ENCODE measurements around the gene APOM.
A peak's percentile ranks its signal among the peaks of the same experiment; 100 is the strongest.

APOM gene

DNA sequence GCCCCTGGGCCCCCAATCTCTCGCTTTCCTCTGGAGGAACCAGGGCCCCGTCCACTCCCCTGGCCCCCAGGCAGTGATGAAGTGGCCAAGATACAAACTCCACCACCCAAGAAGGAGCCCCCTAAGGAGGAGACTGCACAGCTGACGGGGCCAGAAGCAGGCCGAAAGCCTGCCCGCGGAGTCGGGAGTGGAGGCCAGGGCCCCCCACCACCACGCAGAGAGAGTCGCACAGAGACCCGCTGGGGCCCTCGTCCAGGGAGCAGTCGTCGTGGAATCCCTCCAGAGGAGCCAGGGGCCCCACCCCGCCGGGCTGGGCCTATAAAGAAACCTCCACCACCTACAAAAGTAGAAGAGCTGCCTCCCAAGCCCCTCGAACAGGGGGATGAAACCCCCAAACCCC lies 24.5 kb upstream of the APOM start:
- no peak for DNase-seq (ENCODE audit: low read depth, low spot score)

DNA sequence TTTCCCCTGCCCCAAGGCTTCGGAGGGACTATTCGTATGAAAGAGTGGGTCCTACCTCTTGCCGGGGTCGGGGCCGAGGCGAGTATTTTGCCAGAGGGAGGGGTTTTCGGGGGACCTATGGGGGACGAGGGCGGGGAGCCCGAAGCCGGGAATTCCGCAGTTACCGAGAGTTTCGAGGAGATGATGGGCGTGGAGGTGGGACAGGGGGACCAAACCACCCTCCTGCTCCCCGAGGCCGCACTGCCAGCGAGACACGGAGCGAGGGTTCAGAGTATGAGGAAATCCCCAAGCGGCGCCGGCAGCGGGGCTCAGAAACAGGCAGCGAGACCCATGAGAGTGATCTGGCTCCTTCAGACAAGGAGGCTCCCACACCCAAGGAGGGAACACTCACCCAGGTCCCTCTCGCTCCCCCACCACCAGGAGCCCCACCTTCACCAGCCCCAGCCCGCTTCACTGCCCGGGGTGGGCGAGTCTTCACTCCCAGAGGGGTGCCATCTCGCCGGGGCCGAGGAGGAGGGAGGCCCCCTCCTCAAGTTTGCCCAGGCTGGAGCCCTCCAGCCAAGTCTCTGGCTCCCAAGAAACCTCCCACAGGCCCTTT lies 23.9 kb upstream of the APOM start:
- DNase-seq (ENCODE audit: low read depth, low spot score): no peak

DNA sequence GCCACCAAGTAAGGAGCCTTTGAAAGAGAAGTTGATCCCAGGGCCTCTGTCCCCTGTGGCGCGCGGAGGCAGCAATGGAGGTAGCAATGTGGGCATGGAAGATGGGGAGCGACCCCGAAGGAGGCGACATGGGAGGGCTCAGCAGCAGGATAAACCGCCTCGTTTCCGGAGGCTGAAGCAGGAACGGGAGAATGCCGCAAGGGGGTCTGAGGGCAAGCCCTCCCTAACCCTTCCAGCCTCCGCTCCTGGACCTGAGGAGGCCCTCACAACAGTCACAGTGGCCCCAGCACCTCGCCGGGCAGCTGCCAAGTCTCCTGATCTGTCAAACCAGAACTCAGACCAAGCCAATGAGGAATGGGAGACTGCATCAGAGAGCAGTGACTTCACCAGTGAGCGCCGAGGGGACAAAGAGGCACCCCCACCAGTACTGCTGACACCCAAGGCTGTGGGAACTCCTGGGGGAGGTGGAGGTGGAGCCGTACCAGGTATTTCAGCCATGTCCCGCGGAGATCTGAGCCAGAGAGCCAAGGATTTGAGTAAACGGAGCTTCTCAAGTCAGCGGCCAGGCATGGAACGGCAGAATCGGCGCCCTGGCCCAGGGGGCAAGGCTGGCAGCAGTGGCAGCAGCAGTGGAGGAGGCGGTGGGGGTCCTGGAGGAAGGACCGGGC lies 23.3 kb upstream of the APOM start:
- no peak for DNase-seq (ENCODE audit: low read depth, low spot score)

DNA sequence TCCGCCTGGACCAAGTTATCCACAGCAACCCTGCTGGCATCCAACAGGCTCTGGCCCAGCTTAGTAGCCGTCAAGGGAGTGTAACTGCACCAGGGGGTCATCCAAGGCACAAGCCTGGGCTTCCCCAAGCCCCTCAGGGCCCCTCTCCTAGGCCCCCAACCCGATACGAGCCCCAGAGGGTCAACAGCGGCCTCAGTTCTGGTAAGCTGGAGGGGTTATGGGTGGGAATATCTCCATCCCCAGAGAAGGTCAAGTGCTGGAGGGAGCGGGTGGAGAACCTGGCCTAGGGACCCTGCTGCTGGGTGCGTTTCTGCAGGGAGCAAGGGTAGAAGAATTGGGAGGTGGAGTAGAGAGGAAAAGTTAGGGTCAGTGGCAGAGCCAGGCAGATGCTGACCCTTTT lies 22.2 kb upstream of the APOM start:
- DNase-seq (ENCODE audit: low read depth, low spot score): no peak

DNA sequence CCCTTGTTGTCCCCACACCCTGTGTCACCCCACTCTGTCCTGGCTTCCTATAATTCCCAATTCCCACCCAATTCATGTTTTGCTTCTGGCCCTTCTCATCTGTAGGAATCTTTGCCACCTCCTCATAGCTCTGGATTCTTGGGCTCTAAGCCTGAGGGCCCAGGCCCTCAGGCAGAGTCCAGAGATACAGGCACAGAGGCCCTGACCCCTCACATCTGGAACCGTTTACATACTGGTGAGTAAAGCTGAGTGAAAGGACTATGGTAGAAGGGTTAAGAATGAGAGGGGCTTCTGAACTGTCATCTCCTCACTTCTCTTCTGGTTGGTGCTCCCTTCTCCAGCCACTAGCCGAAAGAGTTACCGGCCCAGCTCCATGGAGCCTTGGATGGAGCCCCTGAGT lies 21.6 kb upstream of the APOM start:
- DNase-seq (ENCODE audit: low read depth, low spot score): no peak

DNA sequence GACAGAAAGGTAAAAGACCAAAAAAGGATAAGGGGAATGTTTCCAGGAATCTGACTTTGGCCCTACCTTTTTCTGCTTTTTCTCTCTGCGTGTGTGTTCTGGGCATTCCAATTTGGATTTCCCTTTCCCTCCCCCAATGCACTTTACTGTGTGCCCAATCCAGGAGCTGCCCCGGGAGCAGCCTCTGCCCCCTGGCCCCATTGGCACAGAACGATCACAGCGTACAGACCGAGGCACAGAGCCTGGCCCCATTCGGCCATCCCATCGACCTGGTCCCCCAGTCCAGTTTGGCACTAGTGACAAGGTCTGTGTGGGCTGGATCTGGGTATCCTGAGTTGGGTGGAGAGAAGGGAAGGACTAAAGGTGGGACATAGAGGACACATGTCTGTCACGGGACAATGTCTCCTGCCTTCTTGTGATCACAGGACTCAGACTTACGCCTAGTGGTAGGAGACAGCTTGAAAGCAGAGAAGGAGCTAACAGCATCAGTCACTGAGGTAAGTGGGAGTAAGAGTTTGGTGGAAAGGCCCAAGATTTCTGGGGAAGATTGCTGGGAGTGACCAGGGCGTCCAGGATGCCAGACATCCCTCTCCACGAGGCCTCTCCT lies 20.6 kb upstream of the APOM start:
- no peak for DNase-seq (ENCODE audit: low read depth, low spot score)

DNA sequence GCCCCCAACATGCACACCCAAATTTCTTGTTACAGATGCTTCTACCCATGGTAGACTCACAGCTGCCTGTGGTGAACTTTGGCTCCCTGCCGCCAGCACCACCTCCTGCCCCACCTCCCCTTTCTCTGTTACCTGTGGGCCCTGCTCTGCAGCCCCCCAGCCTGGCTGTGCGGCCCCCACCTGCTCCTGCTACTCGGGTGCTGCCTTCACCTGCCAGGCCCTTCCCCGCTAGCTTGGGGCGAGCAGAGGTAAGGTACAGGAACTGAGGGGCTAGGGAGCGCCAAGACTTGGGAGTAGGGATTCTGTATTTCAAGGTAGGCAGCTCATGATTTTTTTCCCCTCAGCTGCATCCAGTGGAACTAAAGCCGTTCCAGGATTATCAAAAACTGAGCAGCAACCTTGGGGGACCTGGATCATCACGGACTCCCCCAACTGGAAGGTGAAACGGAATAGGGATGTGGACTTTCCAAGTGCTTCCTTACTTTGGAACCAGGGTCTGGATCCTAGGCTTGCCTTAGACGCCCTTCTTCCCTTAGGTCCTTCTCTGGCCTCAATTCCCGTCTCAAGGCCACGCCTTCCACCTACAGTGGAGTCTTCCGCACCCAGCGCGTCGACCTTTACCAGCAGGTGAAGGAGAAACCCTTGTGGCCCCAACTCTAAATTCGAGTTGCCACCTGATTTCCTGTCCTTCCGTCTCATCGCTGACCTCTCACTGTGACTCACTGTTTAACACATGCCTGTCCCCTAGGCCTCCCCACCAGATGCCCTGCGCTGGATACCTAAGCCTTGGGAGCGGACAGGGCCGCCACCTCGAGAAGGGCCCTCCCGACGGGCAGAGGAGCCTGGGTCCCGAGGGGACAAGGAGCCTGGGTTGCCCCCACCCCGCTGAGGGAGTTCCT lies 18.7 kb upstream of the APOM start:
- DNase-seq (ENCODE audit: low read depth, low spot score): no peak

DNA sequence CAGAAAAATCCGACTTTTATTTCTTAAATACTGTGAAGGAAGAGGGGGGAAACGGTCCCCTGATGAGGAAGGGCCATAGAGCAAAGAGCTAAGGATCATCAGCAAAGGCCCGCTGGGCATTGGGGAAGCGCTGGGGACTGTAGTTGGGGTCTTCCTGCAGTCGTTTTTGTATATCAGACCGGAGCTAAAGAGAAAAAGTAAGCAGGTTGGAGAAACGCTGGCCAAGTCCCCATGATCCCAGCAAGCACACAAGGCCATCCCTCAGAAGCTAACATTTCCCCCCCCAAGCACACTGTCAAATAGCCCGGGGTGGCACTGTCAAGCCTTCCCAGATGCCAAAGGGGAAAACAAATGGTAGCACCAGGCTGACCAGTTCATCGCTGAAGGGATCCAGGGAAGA lies 16.7 kb upstream of the APOM start:
- no peak for DNase-seq (ENCODE audit: low read depth, low spot score)

DNA sequence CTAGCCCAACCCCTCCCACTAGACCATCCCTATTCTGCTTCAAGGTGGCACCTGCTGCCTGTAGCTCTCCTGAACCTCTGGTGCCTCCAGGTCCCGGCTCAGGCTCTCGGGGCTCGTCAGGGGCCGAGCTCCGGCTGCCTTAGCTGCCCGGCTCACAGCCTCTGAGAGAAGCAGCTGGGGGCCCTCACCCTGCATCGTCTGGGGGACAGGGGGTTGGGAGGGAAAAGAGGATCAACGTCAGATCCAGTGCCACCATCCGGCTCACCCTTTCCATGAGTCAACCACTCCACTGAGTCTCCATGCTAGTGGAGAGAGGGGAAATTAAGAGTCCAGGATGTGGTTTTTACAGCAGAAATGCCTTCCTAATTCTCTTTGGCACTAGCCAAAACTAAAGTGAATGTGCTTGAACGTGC lies 16.2 kb upstream of the APOM start:
- DNase-seq (ENCODE audit: low read depth, low spot score): no peak

DNA sequence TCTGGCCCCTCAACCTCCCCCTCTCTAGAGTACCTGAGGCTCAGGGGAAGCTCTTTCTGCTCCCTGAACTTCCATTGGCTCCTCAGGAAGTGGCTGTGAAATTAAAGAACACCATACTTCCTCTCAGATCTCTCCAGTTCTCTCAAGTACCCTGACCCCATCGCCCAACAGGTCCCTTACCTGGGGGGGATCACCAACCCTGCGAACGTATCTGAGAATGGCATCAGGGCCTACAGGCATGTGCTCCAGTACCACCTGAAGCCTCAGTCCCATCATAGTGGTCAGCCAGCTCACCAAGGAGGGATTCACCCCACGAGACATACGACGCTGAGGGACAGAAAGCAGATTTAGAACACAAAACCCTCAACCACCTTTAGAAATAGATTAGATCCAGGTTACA lies 15.1 kb upstream of the APOM start:
- DNase-seq (ENCODE audit: low read depth, low spot score): no peak

DNA sequence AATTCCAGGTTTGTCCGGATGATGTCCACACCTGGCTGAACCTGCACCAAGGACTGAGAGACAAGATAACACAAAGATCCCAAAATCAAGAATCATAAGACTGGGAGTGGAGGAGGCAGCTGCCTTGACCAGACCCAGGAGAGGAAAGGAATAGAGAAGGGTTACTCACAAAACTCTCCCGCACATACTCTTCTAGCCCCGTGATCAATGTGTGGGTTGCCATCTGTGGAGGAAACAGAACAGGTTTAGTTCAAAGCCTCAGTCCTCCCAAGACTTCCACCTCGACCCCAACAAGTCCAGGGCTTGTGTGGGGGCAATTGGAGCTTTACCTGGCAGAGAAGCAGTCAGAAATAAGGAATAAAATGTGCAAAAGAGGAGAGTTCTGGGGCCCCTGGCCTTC lies 14.3 kb upstream of the APOM start:
- DNase-seq (ENCODE audit: low read depth, low spot score): no peak

DNA sequence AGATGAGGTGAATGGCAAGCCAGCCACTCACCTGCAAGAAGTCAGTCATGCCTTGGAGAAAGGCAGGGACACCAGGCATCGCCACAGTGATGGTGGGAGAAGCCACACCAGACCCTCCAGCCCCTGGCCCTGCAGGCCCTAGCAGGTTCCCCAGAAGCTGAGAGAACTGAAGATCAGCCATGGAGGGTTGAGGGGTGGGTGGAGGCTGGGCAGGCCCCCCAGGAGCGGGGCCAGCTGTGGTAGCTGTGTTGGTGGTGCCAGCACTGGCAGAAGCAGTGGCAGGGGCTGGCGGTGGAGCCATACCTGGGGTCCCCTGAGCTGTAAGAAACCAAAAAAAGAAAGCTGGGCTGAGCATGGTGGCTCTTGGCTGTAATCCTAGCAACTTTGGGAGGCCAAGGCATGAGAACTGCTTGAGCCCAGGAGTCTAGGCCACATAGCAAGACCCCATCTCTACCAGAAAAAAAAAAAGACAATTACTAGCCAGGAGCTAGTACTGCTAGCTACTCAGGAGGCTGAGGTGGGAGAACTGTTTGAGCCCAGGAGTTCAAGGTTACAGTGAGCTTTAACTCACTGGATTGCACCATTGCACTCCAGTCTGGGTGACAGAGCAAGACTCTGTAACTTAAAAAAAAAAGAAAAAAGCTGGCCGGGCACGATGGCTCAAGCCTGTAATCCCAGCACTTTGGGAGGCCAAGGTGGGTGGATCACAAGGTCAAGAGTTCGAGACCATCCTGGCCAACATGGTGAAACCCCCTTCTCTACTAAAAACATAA lies 12.7 kb upstream of the APOM start:
- DNase-seq (ENCODE audit: low read depth, low spot score): no peak

DNA sequence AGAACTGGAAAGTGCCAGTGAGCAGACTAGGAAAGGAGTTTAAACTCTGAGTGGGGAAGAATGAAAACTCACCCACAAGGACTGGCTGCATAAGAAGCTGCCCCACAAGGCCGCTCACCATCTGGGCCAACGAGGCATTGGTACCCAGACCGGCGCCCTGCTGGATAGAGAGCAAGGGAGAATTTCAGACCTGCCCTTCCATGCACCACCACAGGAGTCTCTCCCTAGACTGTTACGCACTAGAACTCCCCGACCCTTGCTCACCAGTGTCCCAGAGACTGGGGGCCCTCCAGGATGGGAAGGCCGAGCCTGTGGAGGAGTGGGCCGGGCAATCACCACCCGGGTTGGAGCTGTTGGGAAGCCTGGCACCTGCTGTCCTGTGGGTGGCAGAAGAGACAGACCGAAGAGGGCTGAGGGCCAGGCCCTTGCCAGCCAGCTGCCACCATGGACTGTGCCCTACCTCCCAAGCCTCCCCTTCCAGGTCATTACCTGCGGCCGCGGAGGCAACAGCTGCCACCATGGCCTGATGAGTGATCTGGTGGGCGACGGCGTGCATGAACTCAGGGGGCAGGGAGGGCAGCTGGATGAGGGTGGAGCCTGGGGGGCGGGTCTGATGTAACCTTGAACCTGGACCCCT lies 11.8 kb upstream of the APOM start:
- no peak for DNase-seq (ENCODE audit: low read depth, low spot score)

DNA sequence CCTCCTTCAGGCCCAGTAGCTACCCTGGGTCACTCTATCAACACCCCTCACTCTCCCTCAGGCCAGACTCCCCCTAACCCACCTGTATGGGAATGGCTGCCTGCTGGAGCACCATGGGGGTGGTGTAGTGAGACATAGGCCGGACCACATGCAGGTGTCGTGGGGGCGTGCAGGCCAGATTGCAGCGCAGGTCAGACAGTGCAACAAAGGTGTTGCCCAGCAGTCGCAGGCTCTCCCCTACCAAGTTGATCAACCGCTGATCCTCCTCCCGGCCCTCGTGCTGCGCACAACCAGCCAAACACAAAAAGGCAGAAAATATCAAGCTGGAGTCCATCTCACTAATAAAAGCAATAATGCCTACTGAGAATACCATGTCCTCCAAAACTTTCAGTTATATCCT lies 10.4 kb upstream of the APOM start:
- no peak for DNase-seq (ENCODE audit: low read depth, low spot score)

DNA sequence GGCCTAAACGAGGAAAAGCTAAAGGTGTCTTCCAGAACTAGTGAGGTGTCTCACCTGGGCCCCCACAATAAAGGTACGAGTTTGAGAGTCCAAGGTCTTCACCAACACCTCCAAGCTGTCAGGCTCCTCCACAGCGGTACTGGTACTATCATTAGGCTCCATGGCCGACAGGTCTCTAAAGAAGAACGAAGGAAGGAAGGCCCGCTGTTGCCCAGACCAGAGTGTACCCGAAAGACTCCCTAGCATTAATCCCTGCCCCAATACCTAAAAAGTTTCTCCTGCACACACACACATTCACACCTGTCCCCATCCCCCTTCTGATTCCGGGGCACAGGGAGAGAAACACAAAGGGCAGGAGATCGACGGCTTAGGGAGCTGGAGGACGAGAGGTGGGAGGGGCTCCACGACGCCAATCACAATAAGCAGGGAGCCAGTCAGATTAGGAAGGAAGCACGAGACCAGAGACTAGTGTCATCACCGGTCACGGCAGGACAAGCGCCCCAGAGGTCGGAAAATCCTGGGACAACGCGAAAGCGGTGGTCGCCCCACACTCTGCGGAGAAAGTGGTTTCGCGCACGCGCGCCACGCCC lies 4.0 kb upstream of the APOM start:
- peak; percentile 93 for DNase-seq (ENCODE audit: low read depth, low spot score)

DNA sequence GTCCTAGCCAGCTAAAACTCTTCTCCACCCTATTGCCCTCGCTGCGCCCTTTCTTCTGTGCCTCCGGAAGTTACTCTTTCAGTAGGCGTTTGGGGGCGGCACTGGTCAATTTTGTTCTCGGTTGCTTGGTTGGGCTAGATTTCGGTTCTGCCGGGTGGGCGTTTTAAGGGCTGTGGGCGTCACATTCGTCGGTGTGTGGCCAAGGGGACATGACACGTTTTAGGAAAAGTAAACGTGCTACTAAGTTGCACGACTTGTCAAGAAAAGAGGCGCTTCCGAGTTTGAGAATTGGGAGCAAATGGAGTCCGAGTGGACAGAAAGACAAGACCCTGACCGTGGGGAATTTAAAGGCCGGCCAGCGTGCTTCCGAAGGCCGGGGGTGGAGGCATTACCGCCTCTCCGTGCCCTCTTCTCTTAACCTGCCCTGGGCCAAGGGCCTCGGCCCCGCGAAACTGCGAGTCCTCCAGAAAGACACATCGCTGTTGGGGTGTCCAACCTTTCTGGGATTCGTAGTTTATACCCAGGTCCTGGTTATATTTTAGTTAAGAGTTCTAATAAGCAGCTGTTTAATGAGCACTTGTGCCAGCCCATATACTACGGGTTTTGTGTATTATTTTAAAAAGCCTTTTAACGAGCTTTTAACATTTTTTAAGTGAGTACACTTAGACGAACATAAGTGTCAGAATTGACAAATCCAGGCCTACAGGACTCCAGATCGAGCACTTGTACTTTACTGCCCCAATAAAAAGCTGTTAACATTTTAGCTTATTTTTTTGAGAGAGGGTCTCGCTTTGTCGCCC lies 2.6 kb upstream of the APOM start:
- DNase-seq (ENCODE audit: low read depth, low spot score): peak; percentile 98

DNA sequence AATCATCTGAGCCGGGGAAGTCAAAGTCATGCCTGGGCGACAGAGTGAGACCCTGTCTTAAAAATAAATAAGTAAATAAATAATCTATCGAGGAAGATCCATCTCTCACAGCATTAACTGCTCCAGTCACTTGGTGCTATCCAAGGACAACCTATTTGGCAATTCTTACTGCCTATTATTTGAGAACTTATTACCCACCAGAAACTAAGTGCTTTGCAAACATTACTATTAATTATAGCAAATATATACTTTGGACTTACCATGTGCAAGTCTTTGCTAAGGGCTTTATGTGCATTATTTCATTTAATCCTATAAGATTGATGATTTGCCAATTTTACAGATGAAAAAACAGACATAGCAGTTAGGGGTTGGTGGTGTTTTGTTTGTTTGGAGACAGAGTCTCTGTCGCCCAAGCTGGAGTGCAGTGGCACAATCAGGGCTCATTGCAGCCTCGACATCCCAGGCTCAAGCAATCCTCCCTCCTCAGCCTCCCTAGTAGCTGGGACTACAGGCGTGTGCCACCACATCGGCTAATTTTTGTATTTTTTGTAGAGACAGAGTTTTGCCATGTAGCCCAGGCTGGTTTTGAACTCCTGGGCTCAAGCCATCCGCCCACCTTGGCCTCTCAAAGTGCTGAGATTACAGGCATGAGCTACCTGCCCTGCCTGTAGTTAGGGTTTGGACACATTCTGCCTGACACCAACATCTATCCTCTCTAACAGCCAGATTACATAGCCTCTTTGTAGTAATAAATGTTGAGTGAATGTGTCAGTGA lies 933 bp upstream of the APOM start:
- no peak for DNase-seq (ENCODE audit: low read depth, low spot score)

DNA sequence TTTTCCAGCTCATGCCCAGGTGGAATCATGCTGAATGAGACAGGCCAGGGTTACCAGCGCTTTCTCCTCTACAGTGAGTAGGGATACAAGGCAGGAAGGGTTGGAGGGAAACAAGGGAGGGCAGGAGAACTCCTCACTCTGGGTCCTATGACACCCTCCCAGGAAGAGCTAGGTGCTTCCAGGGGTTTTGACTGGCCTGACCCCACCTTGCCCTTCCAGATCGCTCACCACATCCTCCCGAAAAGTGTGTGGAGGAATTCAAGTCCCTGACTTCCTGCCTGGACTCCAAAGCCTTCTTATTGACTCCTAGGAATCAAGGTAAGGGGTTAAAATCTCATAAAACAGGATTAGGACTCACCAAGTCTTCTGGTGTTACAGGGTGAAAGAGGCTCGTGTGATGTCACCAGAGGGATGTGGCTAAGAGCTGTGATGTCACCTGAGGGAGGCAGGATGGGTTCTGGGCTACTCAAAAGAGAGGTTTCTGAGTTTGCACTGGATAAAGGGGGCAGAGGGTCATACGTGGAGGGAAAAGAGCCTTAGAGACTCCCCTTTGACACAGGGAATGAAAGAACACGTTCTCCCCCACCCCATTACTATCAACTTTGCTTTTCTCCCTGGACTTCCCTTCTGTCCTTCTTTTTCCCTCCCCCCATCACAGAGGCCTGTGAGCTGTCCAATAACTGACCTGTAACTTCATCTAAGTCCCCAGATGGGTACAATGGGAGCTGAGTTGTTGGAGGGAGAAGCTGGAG lies 1.9 kb downstream of the APOM start:
- no peak for DNase-seq (ENCODE audit: low read depth, low spot score)
